SJCRH30 (cell line): ENCODE data around the gene ADAMTSL2. TPM values are rescaled to one million over a fixed set of nuclear protein-coding genes. Genes with fewer than 3 reads are reported as not detected.

Experiments used
- DNase-seq, 2 experiments: peaks; one replicate each; pipeline ENCODE4 v3.0.0-alpha.2; 2015 to 2020
- H3K27ac ChIP-seq: fragments of 250-450 bp; sonication (Bioruptor Pico); 2 replicates; pipeline ENCODE4 v1.5.1; 2020; ENCODE audit warnings: mild to moderate bottlenecking, moderate library complexity
- H3K27me3 ChIP-seq: fragments of 250-450 bp; sonication (Bioruptor Pico); 2 replicates; pipeline ENCODE4 v1.5.1; 2020; ENCODE audit warnings: mild to moderate bottlenecking, moderate library complexity
- H3K36me3 ChIP-seq: fragments of 250-450 bp; sonication (Bioruptor Pico); 2 replicates; pipeline ENCODE4 v1.5.1; 2020; ENCODE audit warnings: mild to moderate bottlenecking, moderate library complexity
- H3K4me1 ChIP-seq: fragments of 250-450 bp; sonication (Bioruptor Pico); 2 replicates; pipeline ENCODE4 v1.5.1; 2020; ENCODE audit warnings: mild to moderate bottlenecking, moderate library complexity
- H3K4me3 ChIP-seq: fragments of 250-450 bp; sonication (Bioruptor Pico); 2 replicates; pipeline ENCODE4 v1.5.1; 2020; ENCODE audit warnings: mild to moderate bottlenecking, moderate library complexity
- H3K9me3 ChIP-seq: fragments of 250-450 bp; sonication (Bioruptor Pico); replicated peaks from 2 replicates; pipeline ENCODE4 v1.5.1; 2020; ENCODE audit warnings: mild to moderate bottlenecking, moderate library complexity
- total RNA-seq: library from RNA; depleted of rRNA; stranded (reverse); fragments of >200 nt; shearing (Covaris generic); gene quantifications from 2 replicates; pipeline ENCODE4 v1.2.3, GENCODE V29; 2014

ADAMTSL2 gene
- total RNA-seq, 1 experiment from 2014 or later: 3.3 TPM

GRCh38 chr9:133591985-133592384 is 57.5 kb downstream of the ADAMTSL2 start:
- no peaks in the 10 kb centered on the region for H3K36me3 ChIP-seq
- no peak overlapping the region for H3K4me3 ChIP-seq
- H3K27ac ChIP-seq: no peak overlapping the region
- no peak for DNase-seq
- H3K27me3 ChIP-seq: no peaks in the 10 kb centered on the region
- H3K9me3 ChIP-seq: peaks cover 2% of the 10 kb centered on the region
- H3K4me1 ChIP-seq: peaks cover 13% of the 10 kb centered on the region

- Histone ChIP-seq H3K27ac (no peak overlapping the region), H3K36me3 (no peaks in the 10 kb centered on the region), H3K4me1 (peaks cover 11% of the 10 kb centered on the region), H3K4me3 (no peak overlapping the region), H3K9me3 (peaks cover 11% of the 10 kb centered on the region), H3K27me3 (no peaks in the 10 kb centered on the region)
- DNase-seq: no peak
Measured at GRCh38 chr9:133592731-133593409, 58.4 kb downstream of the ADAMTSL2 start.

- no peak for DNase-seq
- H3K27me3 ChIP-seq: no peaks in the 10 kb centered on the region
- H3K27ac ChIP-seq: no peak overlapping the region
Measured at GRCh38 chr9:133593587-133594253, 59.2 kb downstream of the ADAMTSL2 start.

GRCh38 chr9:133594310-133594709 is 59.8 kb downstream of the ADAMTSL2 start:
- H3K4me1 ChIP-seq: peaks cover 11% of the 10 kb centered on the region

More at GRCh38 chr9:133593587-133594253, 59.2 kb downstream of the ADAMTSL2 start:
- Histone ChIP-seq H3K4me3 (no peak overlapping the region), H3K9me3 (peaks cover 11% of the 10 kb centered on the region), H3K36me3 (no peaks in the 10 kb centered on the region), H3K4me1 (peaks cover 11% of the 10 kb centered on the region)

GRCh38 chr9:133595910-133596309 is 61.4 kb downstream of the ADAMTSL2 start:
- H3K27ac ChIP-seq: no peak overlapping the region
- no peaks in the 10 kb centered on the region for H3K27me3 ChIP-seq
- no peaks in the 10 kb centered on the region for H3K36me3 ChIP-seq
- peaks cover 2% of the 10 kb centered on the region for H3K4me1 ChIP-seq
- peaks cover 11% of the 10 kb centered on the region for H3K9me3 ChIP-seq
- no peak overlapping the region for H3K4me3 ChIP-seq
- DNase-seq: no peak

More at GRCh38 chr9:133594310-133594709, 59.8 kb downstream of the ADAMTSL2 start:
- Histone ChIP-seq H3K36me3 (no peaks in the 10 kb centered on the region), H3K4me3 (no peak overlapping the region), H3K9me3 (peaks cover 11% of the 10 kb centered on the region), H3K27me3 (no peaks in the 10 kb centered on the region), H3K27ac (no peak overlapping the region)
- no peak for DNase-seq

GRCh38 chr9:133597316-133597957 is 62.9 kb downstream of the ADAMTSL2 start:
- H3K36me3 ChIP-seq: no peaks in the 10 kb centered on the region
- H3K27ac ChIP-seq: no peak overlapping the region
- no peak overlapping the region for H3K4me3 ChIP-seq
- DNase-seq: peak in 1 of 2 experiments; percentile 57
- H3K9me3 ChIP-seq: peaks cover 11% of the 10 kb centered on the region
- peaks cover under 1% of the 10 kb centered on the region for H3K4me1 ChIP-seq
- H3K27me3 ChIP-seq: no peaks in the 10 kb centered on the region

GRCh38 chr9:133598978-133599377 is 64.5 kb downstream of the ADAMTSL2 start:
- H3K4me1 ChIP-seq: peaks cover 14% of the 10 kb centered on the region
- H3K4me3 ChIP-seq: no peak overlapping the region
- no peaks in the 10 kb centered on the region for H3K36me3 ChIP-seq
- H3K9me3 ChIP-seq: peaks cover 11% of the 10 kb centered on the region
- H3K27ac ChIP-seq: no peak overlapping the region
- H3K27me3 ChIP-seq: no peaks in the 10 kb centered on the region
- no peak for DNase-seq

GRCh38 chr9:133599470-133600173 is 65.1 kb downstream of the ADAMTSL2 start:
- H3K36me3 ChIP-seq: no peaks in the 10 kb centered on the region
- no peaks in the 10 kb centered on the region for H3K27me3 ChIP-seq
- no peak overlapping the region for H3K4me3 ChIP-seq
- peaks cover 16% of the 10 kb centered on the region for H3K4me1 ChIP-seq
- DNase-seq: no peak
- peaks cover 11% of the 10 kb centered on the region for H3K9me3 ChIP-seq
- no peak overlapping the region for H3K27ac ChIP-seq

GRCh38 chr9:133600739-133601138 is 66.2 kb downstream of the ADAMTSL2 start:
- Histone ChIP-seq H3K27me3 (peaks cover 8% of the 10 kb centered on the region; the same call in 1 of the 2 replicates), H3K4me1 (peaks cover 19% of the 10 kb centered on the region), H3K9me3 (peaks cover 11% of the 10 kb centered on the region), H3K36me3 (no peaks in the 10 kb centered on the region), H3K27ac (no peak overlapping the region), H3K4me3 (no peak overlapping the region)
- no peak for DNase-seq

- Histone ChIP-seq H3K9me3 (peaks cover 11% of the 10 kb centered on the region), H3K36me3 (no peaks in the 10 kb centered on the region), H3K4me3 (no peak overlapping the region), H3K27me3 (peaks cover 18% of the 10 kb centered on the region; the same call in 1 of the 2 replicates), H3K27ac (no peak overlapping the region), H3K4me1 (peaks cover 19% of the 10 kb centered on the region)
- no peak for DNase-seq
Measured at GRCh38 chr9:133601746-133602145, 67.2 kb downstream of the ADAMTSL2 start.

GRCh38 chr9:133602277-133602676 is 67.8 kb downstream of the ADAMTSL2 start:
- peaks cover 20% of the 10 kb centered on the region; the same call in 1 of the 2 replicates for H3K27me3 ChIP-seq
- no peak overlapping the region for H3K27ac ChIP-seq
- H3K4me3 ChIP-seq: no peak overlapping the region
- peaks cover 6% of the 10 kb centered on the region for H3K9me3 ChIP-seq
- no peaks in the 10 kb centered on the region for H3K36me3 ChIP-seq
- peak in 1 of 2 experiments; percentile 54 for DNase-seq
- H3K4me1 ChIP-seq: peaks cover 19% of the 10 kb centered on the region

- Histone ChIP-seq H3K4me1 (peaks cover 19% of the 10 kb centered on the region), H3K27me3 (peaks cover 20% of the 10 kb centered on the region; the same call in 1 of the 2 replicates), H3K4me3 (no peak overlapping the region), H3K27ac (no peak overlapping the region), H3K9me3 (no peaks in the 10 kb centered on the region), H3K36me3 (no peaks in the 10 kb centered on the region)
- DNase-seq: no peak
Measured at GRCh38 chr9:133603135-133603927, 68.8 kb downstream of the ADAMTSL2 start.

GRCh38 chr9:133604214-133604613 is 69.7 kb downstream of the ADAMTSL2 start:
- no peaks in the 10 kb centered on the region for H3K9me3 ChIP-seq
- peaks cover 19% of the 10 kb centered on the region for H3K4me1 ChIP-seq
- H3K27me3 ChIP-seq: peaks cover 20% of the 10 kb centered on the region; the same call in 1 of the 2 replicates
- H3K4me3 ChIP-seq: no peak overlapping the region
- no peak overlapping the region for H3K27ac ChIP-seq
- peak; percentile 64 to 71 for DNase-seq
- no peaks in the 10 kb centered on the region for H3K36me3 ChIP-seq

- peaks cover 19% of the 10 kb centered on the region for H3K4me1 ChIP-seq
- H3K27ac ChIP-seq: no peak overlapping the region
- no peaks in the 10 kb centered on the region for H3K9me3 ChIP-seq
- H3K36me3 ChIP-seq: no peaks in the 10 kb centered on the region
- H3K4me3 ChIP-seq: no peak overlapping the region
- H3K27me3 ChIP-seq: peaks cover 20% of the 10 kb centered on the region; the same call in 1 of the 2 replicates
- DNase-seq: no peak
Measured at GRCh38 chr9:133604856-133605255, 70.4 kb downstream of the ADAMTSL2 start.
